HEK293 (cell line): ENCODE results near the gene PARP6.
A peak's percentile ranks its signal among the peaks of the same experiment; 100 is the strongest.

Source experiments
- CTCF ChIA-PET: fragments of 350-600 bp; formaldehyde crosslinking; extraction: SDS; loops from one replicate; lab custom pipeline; 2021; ENCODE audit warnings: antibody characterized with exemption; lab: Yijun Ruan, JAX
- POLR2A ChIA-PET: fragments of 300-600 bp; formaldehyde crosslinking; extraction: SDS; loops from one replicate; lab custom pipeline; 2020; ENCODE audit warnings: antibody characterized with exemption, inconsistent platforms; lab: Yijun Ruan, JAX
- H3K27ac ChIP-seq: fragments of 200-500 bp; sonication (Bioruptor generic); 2 replicates; pipeline ENCODE4 v1.5.1; 2014; ENCODE audit warnings: low read depth, low read length, control low read depth, inconsistent platforms; ENCODE audit errors: extremely low read depth
- H3K36me3 ChIP-seq, 2 experiments: fragments of 200-500 bp in 1 of 2; sonication (Bioruptor generic) in 1 of 2; 1 replicate in 1 of 2; 2 replicates in 1 of 2; pipeline ENCODE4 v1.5.1; 2014 to 2017; ENCODE audit warnings: inconsistent platforms in 2 of 2, low read length in 2 of 2; ENCODE audit not compliant: control insufficient read depth in 2 of 2, insufficient read depth in 1 of 2
- H3K4me1 ChIP-seq: fragments of 200-500 bp; sonication (Bioruptor generic); 2 replicates; pipeline ENCODE4 v1.5.1; 2014; ENCODE audit warnings: mild to moderate bottlenecking, low read length, inconsistent platforms; ENCODE audit not compliant: control insufficient read depth, insufficient read depth
- H3K4me3 ChIP-seq: 2 replicates; pipeline ENCODE4 v1.5.1; 2011; ENCODE audit warnings: low read depth, mild to moderate bottlenecking, control low read depth, low read length, moderate library complexity
- H3K9me3 ChIP-seq: fragments of 200-500 bp; sonication (Bioruptor generic); 2 replicates; pipeline ENCODE4 v1.5.1; 2014; ENCODE audit warnings: low read depth, low read length, inconsistent platforms; ENCODE audit not compliant: control insufficient read depth, insufficient read depth
- PRDM1 ChIP-seq: fragments of 450-650 bp; formaldehyde crosslinking; IDR thresholded peaks from 2 replicates; pipeline ENCODE4; 2016; ENCODE audit warnings: missing biosample characterization, missing genetic modification characterization
- SP7 ChIP-seq: fragments of 450-650 bp; formaldehyde crosslinking; IDR thresholded peaks from 2 replicates; pipeline ENCODE4 v1.5.1; 2016; ENCODE audit warnings: missing biosample characterization, missing genetic modification characterization
- WT1 ChIP-seq: fragments of 450-650 bp; formaldehyde crosslinking; IDR thresholded peaks from 2 replicates; pipeline ENCODE4 v1.5.1; 2016; ENCODE audit warnings: missing biosample characterization, missing genetic modification characterization
- ZBTB17 ChIP-seq: fragments of 450-650 bp; formaldehyde crosslinking; IDR thresholded peaks from 2 replicates; pipeline ENCODE4 v1.5.1; 2016; ENCODE audit warnings: missing biosample characterization, missing genetic modification characterization
- ZNF138 ChIP-seq: fragments of 450-650 bp; formaldehyde crosslinking; IDR thresholded peaks from 2 replicates; pipeline ENCODE4 v1.5.1; 2016; ENCODE audit warnings: missing biosample characterization, missing genetic modification characterization, borderline replicate concordance
- ZNF211 ChIP-seq: fragments of 450-650 bp; formaldehyde crosslinking; IDR thresholded peaks from 2 replicates; pipeline ENCODE4 v1.5.1; 2016; ENCODE audit warnings: low read depth, missing biosample characterization, missing genetic modification characterization
- ZNF223 ChIP-seq: fragments of 450-650 bp; formaldehyde crosslinking; IDR thresholded peaks from 2 replicates; pipeline ENCODE4 v1.5.1; 2016; ENCODE audit warnings: missing biosample characterization, missing genetic modification characterization
- ZNF302 ChIP-seq: fragments of 450-650 bp; formaldehyde crosslinking; IDR thresholded peaks from 2 replicates; pipeline ENCODE4 v1.5.1; 2016; ENCODE audit warnings: missing biosample characterization, missing genetic modification characterization, low read depth
- ZNF423 ChIP-seq: fragments of 450-650 bp; formaldehyde crosslinking; IDR thresholded peaks from 2 replicates; pipeline ENCODE4 v1.5.1; 2016; ENCODE audit warnings: missing biosample characterization, missing genetic modification characterization
- ZNF514 ChIP-seq: fragments of 450-650 bp; formaldehyde crosslinking; IDR thresholded peaks from 2 replicates; pipeline ENCODE4 v1.5.1; 2016; ENCODE audit warnings: missing biosample characterization, missing genetic modification characterization
- ZNF658 ChIP-seq: fragments of 450-650 bp; formaldehyde crosslinking; IDR thresholded peaks from 2 replicates; pipeline ENCODE4; 2016; ENCODE audit warnings: missing biosample characterization, missing genetic modification characterization
- ZNF660 ChIP-seq: fragments of 450-650 bp; IDR thresholded peaks from 2 replicates; pipeline ENCODE4 v1.5.1; 2018; ENCODE audit warnings: missing biosample characterization, mild to moderate bottlenecking, missing genetic modification characterization
- ZNF670 ChIP-seq: fragments of 450-650 bp; formaldehyde crosslinking; IDR thresholded peaks from 2 replicates; pipeline ENCODE4 v1.5.1; 2016; ENCODE audit warnings: missing biosample characterization, missing genetic modification characterization, low read depth
- ZSCAN30 ChIP-seq: fragments of 450-650 bp; IDR thresholded peaks from 2 replicates; pipeline ENCODE4 v1.5.1; 2018; ENCODE audit warnings: missing biosample characterization, mild to moderate bottlenecking, missing genetic modification characterization, moderate library complexity
- ZXDB ChIP-seq: fragments of 450-650 bp; formaldehyde crosslinking; IDR thresholded peaks from 2 replicates; pipeline ENCODE4 v1.5.1; 2016; ENCODE audit warnings: missing biosample characterization, missing genetic modification characterization
- TF ChIP-seq, protein P1 (sequence below): fragments of 450-650 bp; formaldehyde crosslinking; IDR thresholded peaks from 2 replicates; pipeline ENCODE4 v1.5.1; 2016; ENCODE audit warnings: missing biosample characterization, missing genetic modification characterization
- TF ChIP-seq, protein P2 (sequence below): fragments of 450-650 bp; formaldehyde crosslinking; IDR thresholded peaks from 2 replicates; pipeline ENCODE4 v1.5.1; 2016; ENCODE audit warnings: missing biosample characterization, missing genetic modification characterization, low read depth
- TF ChIP-seq, protein P3 (sequence below): fragments of 450-650 bp; formaldehyde crosslinking; IDR thresholded peaks from 2 replicates; pipeline ENCODE4 v1.5.0; 2017; ENCODE audit warnings: missing biosample characterization, missing genetic modification characterization, borderline replicate concordance
- TF ChIP-seq, protein P4 (sequence below): fragments of 450-650 bp; formaldehyde crosslinking; IDR thresholded peaks from 2 replicates; pipeline ENCODE4 v1.5.1; 2016; ENCODE audit warnings: missing biosample characterization, missing genetic modification characterization
- TF ChIP-seq, protein P5 (sequence below): fragments of 450-650 bp; formaldehyde crosslinking; IDR thresholded peaks from 2 replicates; pipeline ENCODE4 v1.5.1; 2016; ENCODE audit warnings: missing biosample characterization, missing genetic modification characterization

PARP6 gene

DNA sequence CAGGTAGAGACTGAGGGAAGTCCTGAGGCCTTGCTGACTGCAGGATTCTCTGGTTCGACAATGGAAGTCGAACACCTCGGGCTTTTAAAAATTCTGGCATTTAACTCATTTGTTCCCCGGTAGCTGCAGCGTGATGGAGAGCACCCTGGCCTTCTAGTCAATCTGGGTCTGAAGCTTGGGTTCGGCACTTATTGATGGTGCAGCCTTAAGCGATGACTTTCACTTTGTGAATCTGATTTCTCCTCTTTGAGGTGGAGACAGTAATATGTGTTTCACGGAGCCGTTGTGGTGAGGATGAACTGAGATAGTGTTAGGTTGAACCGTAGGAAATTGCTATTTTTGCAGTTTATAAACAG, 621 bp upstream of the PARP6 start:
- 0 out of 2 replicates have a peak, but pooled peaks have one; percentile 31 for TF ChIP-seq ZXDB (tag by site-specific recombination)
- TF ChIP-seq ZBTB17 (tag by site-specific recombination), result peak; percentile 10; the same call in 1 of the 2 replicates
- 0 out of 2 replicates have a peak, but pooled peaks have one; percentile 9 for TF ChIP-seq SP7 (tag by site-specific recombination)
- TF ChIP-seq, protein P1, sequence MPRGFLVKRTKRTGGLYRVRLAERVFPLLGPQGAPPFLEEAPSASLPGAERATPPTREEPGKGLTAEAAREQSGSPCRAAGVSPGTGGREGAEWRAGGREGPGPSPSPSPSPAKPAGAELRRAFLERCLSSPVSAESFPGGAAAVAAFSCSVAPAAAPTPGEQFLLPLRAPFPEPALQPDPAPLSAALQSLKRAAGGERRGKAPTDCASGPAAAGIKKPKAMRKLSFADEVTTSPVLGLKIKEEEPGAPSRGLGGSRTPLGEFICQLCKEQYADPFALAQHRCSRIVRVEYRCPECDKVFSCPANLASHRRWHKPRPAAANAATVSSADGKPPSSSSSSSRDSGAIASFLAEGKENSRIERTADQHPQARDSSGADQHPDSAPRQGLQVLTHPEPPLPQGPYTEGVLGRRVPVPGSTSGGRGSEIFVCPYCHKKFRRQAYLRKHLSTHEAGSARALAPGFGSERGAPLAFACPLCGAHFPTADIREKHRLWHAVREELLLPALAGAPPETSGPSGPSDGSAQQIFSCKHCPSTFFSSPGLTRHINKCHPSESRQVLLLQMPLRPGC (tag by site-specific recombination), result no peak
- 0 out of 2 replicates have a peak, but pooled peaks have one; percentile 4 for TF ChIP-seq WT1 (tag by site-specific recombination)
- no peak for TF ChIP-seq ZNF223 (tag by site-specific recombination)
- TF ChIP-seq, protein P2, sequence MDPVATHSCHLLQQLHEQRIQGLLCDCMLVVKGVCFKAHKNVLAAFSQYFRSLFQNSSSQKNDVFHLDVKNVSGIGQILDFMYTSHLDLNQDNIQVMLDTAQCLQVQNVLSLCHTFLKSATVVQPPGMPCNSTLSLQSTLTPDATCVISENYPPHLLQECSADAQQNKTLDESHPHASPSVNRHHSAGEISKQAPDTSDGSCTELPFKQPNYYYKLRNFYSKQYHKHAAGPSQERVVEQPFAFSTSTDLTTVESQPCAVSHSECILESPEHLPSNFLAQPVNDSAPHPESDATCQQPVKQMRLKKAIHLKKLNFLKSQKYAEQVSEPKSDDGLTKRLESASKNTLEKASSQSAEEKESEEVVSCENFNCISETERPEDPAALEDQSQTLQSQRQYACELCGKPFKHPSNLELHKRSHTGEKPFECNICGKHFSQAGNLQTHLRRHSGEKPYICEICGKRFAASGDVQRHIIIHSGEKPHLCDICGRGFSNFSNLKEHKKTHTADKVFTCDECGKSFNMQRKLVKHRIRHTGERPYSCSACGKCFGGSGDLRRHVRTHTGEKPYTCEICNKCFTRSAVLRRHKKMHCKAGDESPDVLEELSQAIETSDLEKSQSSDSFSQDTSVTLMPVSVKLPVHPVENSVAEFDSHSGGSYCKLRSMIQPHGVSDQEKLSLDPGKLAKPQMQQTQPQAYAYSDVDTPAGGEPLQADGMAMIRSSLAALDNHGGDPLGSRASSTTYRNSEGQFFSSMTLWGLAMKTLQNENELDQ (tag by site-specific recombination), result no peak
- TF ChIP-seq ZNF211 (tag by site-specific recombination), result no peak
- TF ChIP-seq PRDM1 (tag by site-specific recombination), result peak; percentile 81
- TF ChIP-seq ZNF138 (tag by site-specific recombination), result no peak
- no peak for TF ChIP-seq ZNF514 (tag by site-specific recombination)
- TF ChIP-seq, protein P3, sequence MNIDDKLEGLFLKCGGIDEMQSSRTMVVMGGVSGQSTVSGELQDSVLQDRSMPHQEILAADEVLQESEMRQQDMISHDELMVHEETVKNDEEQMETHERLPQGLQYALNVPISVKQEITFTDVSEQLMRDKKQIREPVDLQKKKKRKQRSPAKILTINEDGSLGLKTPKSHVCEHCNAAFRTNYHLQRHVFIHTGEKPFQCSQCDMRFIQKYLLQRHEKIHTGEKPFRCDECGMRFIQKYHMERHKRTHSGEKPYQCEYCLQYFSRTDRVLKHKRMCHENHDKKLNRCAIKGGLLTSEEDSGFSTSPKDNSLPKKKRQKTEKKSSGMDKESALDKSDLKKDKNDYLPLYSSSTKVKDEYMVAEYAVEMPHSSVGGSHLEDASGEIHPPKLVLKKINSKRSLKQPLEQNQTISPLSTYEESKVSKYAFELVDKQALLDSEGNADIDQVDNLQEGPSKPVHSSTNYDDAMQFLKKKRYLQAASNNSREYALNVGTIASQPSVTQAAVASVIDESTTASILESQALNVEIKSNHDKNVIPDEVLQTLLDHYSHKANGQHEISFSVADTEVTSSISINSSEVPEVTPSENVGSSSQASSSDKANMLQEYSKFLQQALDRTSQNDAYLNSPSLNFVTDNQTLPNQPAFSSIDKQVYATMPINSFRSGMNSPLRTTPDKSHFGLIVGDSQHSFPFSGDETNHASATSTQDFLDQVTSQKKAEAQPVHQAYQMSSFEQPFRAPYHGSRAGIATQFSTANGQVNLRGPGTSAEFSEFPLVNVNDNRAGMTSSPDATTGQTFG (tag by site-specific recombination), result no peak
- no peak for TF ChIP-seq ZNF423 (tag by site-specific recombination)
- no peak for TF ChIP-seq ZNF658 (tag by site-specific recombination)
- TF ChIP-seq, protein P4, sequence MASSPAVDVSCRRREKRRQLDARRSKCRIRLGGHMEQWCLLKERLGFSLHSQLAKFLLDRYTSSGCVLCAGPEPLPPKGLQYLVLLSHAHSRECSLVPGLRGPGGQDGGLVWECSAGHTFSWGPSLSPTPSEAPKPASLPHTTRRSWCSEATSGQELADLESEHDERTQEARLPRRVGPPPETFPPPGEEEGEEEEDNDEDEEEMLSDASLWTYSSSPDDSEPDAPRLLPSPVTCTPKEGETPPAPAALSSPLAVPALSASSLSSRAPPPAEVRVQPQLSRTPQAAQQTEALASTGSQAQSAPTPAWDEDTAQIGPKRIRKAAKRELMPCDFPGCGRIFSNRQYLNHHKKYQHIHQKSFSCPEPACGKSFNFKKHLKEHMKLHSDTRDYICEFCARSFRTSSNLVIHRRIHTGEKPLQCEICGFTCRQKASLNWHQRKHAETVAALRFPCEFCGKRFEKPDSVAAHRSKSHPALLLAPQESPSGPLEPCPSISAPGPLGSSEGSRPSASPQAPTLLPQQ (tag by site-specific recombination), result 0 out of 2 replicates have a peak, but pooled peaks have one; percentile 1
- 0 out of 2 replicates have a peak, but pooled peaks have one; percentile 4 for TF ChIP-seq ZSCAN30 (tag by site-specific recombination)
- TF ChIP-seq, protein P5, sequence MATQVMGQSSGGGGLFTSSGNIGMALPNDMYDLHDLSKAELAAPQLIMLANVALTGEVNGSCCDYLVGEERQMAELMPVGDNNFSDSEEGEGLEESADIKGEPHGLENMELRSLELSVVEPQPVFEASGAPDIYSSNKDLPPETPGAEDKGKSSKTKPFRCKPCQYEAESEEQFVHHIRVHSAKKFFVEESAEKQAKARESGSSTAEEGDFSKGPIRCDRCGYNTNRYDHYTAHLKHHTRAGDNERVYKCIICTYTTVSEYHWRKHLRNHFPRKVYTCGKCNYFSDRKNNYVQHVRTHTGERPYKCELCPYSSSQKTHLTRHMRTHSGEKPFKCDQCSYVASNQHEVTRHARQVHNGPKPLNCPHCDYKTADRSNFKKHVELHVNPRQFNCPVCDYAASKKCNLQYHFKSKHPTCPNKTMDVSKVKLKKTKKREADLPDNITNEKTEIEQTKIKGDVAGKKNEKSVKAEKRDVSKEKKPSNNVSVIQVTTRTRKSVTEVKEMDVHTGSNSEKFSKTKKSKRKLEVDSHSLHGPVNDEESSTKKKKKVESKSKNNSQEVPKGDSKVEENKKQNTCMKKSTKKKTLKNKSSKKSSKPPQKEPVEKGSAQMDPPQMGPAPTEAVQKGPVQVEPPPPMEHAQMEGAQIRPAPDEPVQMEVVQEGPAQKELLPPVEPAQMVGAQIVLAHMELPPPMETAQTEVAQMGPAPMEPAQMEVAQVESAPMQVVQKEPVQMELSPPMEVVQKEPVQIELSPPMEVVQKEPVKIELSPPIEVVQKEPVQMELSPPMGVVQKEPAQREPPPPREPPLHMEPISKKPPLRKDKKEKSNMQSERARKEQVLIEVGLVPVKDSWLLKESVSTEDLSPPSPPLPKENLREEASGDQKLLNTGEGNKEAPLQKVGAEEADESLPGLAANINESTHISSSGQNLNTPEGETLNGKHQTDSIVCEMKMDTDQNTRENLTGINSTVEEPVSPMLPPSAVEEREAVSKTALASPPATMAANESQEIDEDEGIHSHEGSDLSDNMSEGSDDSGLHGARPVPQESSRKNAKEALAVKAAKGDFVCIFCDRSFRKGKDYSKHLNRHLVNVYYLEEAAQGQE (tag by site-specific recombination), result peak; percentile 15; the same call in 1 of the 2 replicates
- TF ChIP-seq ZNF302 (tag by site-specific recombination), result no peak
- TF ChIP-seq ZNF660 (tag by site-specific recombination), result peak; percentile 5; the same call in 1 of the 2 replicates
- no peak for TF ChIP-seq ZNF670 (tag by site-specific recombination)
- Histone ChIP-seq H3K27ac (peak overlapping the region; percentile 88; the same call in 1 of the 2 replicates), H3K4me1 (peaks cover 6% of the 10 kb centered on the region; the same call in 1 of the 2 replicates), H3K9me3 (no peaks in the 10 kb centered on the region), H3K4me3 (peak overlapping the region; percentile 82), H3K36me3 (peaks cover 27 to 31% of the 10 kb centered on the region in 2 experiments)
- CTCF ChIA-PET, result interaction anchor here (0.8 to 2.5 kb wide), 7 partner anchors 9 to 70 kb away, joined by 3 to 18 read pairs (median 9); no protein-coding TSS in a partner anchor
- POLR2A ChIA-PET, result interaction anchor here (1.2 kb wide), 1 partner anchor 46 kb away, joined by 3 read pairs; no protein-coding TSS in a partner anchor
